Loucy (cell line): Measurements from ENCODE around the gene ZNF692.
A peak's percentile ranks its signal among the peaks of the same experiment; 100 is the strongest.

ENCODE experiments used
- H2AFZ ChIP-seq: fragments of 200-600 bp; sonication (generic); 2 replicates; pipeline ENCODE4 v1.6.0; 2016; ENCODE audit warnings: antibody characterized with exemption, mild to moderate bottlenecking, low read length, moderate library complexity
- H3F3A ChIP-seq: fragments of 200-600 bp; 2 replicates; pipeline ENCODE4 v1.6.0; 2016; ENCODE audit warnings: antibody characterized with exemption, low read depth, mild to moderate bottlenecking
- H3K27me3 ChIP-seq: fragments of 200-600 bp; sonication (generic); 2 replicates; pipeline ENCODE4 v1.6.1; 2014; ENCODE audit warnings: low read length, mild to moderate bottlenecking; ENCODE audit not compliant: insufficient read depth, poor library complexity, severe bottlenecking
- H3K36me3 ChIP-seq: fragments of 200-600 bp; sonication (generic); 2 replicates; pipeline ENCODE4 v1.6.1; 2016; ENCODE audit warnings: low read length; ENCODE audit not compliant: insufficient read depth
- H3K4me1 ChIP-seq: fragments of 200-600 bp; sonication (generic); 2 replicates; pipeline ENCODE4 v1.5.1; 2014; ENCODE audit warnings: low read length, mild to moderate bottlenecking; ENCODE audit not compliant: insufficient read depth, poor library complexity, severe bottlenecking
- H3K4me2 ChIP-seq: fragments of 200-600 bp; sonication (generic); 2 replicates; pipeline ENCODE4 v1.6.0; 2014; ENCODE audit warnings: antibody characterized with exemption, low read length, low read depth, mild to moderate bottlenecking; ENCODE audit not compliant: poor library complexity, severe bottlenecking
- H3K4me3 ChIP-seq: fragments of 200-600 bp; sonication (generic); 2 replicates; pipeline ENCODE4 v1.5.1; 2014; ENCODE audit warnings: low read length, mild to moderate bottlenecking, mixed read lengths; ENCODE audit not compliant: poor library complexity, severe bottlenecking
- H3K79me2 ChIP-seq: fragments of 200-600 bp; sonication (generic); 2 replicates; pipeline ENCODE4 v1.6.1; 2014; ENCODE audit warnings: low read length; ENCODE audit not compliant: insufficient read depth
- H3K9ac ChIP-seq: fragments of 200-600 bp; sonication (generic); 2 replicates; pipeline ENCODE4 v1.6.0; 2014; ENCODE audit warnings: mild to moderate bottlenecking, low read depth, low read length, moderate library complexity; ENCODE audit not compliant: poor library complexity, severe bottlenecking
- H3K9me2 ChIP-seq: fragments of 200-600 bp; sonication (generic); replicated peaks from 2 replicates; pipeline ENCODE4 v1.6.1; 2016; ENCODE audit warnings: low read depth, low read length, mixed read lengths
- H3K9me3 ChIP-seq: fragments of 200-600 bp; sonication (generic); 2 replicates; pipeline ENCODE4 v1.6.1; 2014; ENCODE audit warnings: mild to moderate bottlenecking, antibody characterized with exemption, low read length, low read depth; ENCODE audit not compliant: insufficient read depth
- H4K20me1 ChIP-seq: fragments of 200-600 bp; sonication (generic); 2 replicates; pipeline ENCODE4 v1.6.0; 2014; ENCODE audit warnings: antibody characterized with exemption, low read length, mild to moderate bottlenecking; ENCODE audit not compliant: insufficient read depth, poor library complexity, severe bottlenecking
- CTCF ChIP-seq: fragments of 200-600 bp; sonication (generic); conservative IDR thresholded peaks from 2 replicates; pipeline ENCODE4 v1.5.1; 2014; ENCODE audit warnings: mild to moderate bottlenecking, antibody characterized with exemption, low read length
- EZH2phosphoT487 ChIP-seq: fragments of 200-600 bp; IDR thresholded peaks from 2 replicates; pipeline ENCODE4 v1.6.1; 2018; ENCODE audit warnings: antibody characterized with exemption, mild to moderate bottlenecking, moderate library complexity, borderline replicate concordance

ZNF692 gene

GRCh38 chr1:248856176-248856575, 2.7 kb downstream of the ZNF692 start:
- Histone ChIP-seq H3K27me3 (no peaks in the 10 kb centered on the region), H3K9ac (peak overlapping the region; percentile 98), H3K4me1 (peaks cover 66% of the 10 kb centered on the region), H4K20me1 (no peaks in the 10 kb centered on the region), H3K36me3 (peaks cover 9% of the 10 kb centered on the region; the same call in 1 of the 2 replicates), H3K9me2 (no peaks in the 10 kb centered on the region), H2AFZ (no peak overlapping the region), H3K4me2 (peak overlapping the region; percentile 100), H3F3A (no peaks in the 10 kb centered on the region), H3K79me2 (peaks cover 47% of the 10 kb centered on the region), H3K4me3 (peak overlapping the region; percentile 98), H3K9me3 (no peaks in the 10 kb centered on the region)
- TF ChIP-seq EZH2phosphoT487 (no peak), CTCF (no peak)

- H3K27me3 ChIP-seq: no peaks in the 10 kb centered on the region
- peak overlapping the region; percentile 98 for H3K9ac ChIP-seq
- TF ChIP-seq CTCF (no peak), EZH2phosphoT487 (no peak)
- H4K20me1 ChIP-seq: no peaks in the 10 kb centered on the region
- peaks cover 66% of the 10 kb centered on the region for H3K4me1 ChIP-seq
- no peaks in the 10 kb centered on the region for H3K9me3 ChIP-seq
- peaks cover 47% of the 10 kb centered on the region for H3K79me2 ChIP-seq
- H3F3A ChIP-seq: no peaks in the 10 kb centered on the region
- no peak overlapping the region for H2AFZ ChIP-seq
- no peaks in the 10 kb centered on the region for H3K9me2 ChIP-seq
- peak overlapping the region; percentile 100 for H3K4me2 ChIP-seq
- peaks cover 9% of the 10 kb centered on the region; the same call in 1 of the 2 replicates for H3K36me3 ChIP-seq
- no peak overlapping the region for H3K4me3 ChIP-seq
These were observed 3.3 kb downstream of the ZNF692 start for GRCh38 chr1:248855580-248855979.

GRCh38 chr1:248853663-248854375, 5.1 kb downstream of the ZNF692 start:
- H2AFZ ChIP-seq: no peak overlapping the region
- H3K4me3 ChIP-seq: no peak overlapping the region
- peaks cover 58% of the 10 kb centered on the region for H3K4me1 ChIP-seq
- no peaks in the 10 kb centered on the region for H4K20me1 ChIP-seq
- no peaks in the 10 kb centered on the region for H3K27me3 ChIP-seq
- peak overlapping the region; percentile 8 for H3K4me2 ChIP-seq
- peaks cover 27% of the 10 kb centered on the region; the same call in 1 of the 2 replicates for H3K36me3 ChIP-seq
- no peaks in the 10 kb centered on the region for H3K9me3 ChIP-seq
- H3K9ac ChIP-seq: peak overlapping the region; percentile 21
- H3K79me2 ChIP-seq: peaks cover 47% of the 10 kb centered on the region
- no peak; the same call in 1 of the 2 replicates for TF ChIP-seq CTCF
- no peak for TF ChIP-seq EZH2phosphoT487
- no peaks in the 10 kb centered on the region for H3K9me2 ChIP-seq
- H3F3A ChIP-seq: no peaks in the 10 kb centered on the region
